Heart left ventricle (tissue), 16 donors: Measurements from ENCODE around the gene RNF14. TPM values are rescaled to one million over a fixed set of nuclear protein-coding genes. Genes with fewer than 3 reads are reported as not detected.

Experiments
- ATAC-seq, 4 donors: fragments of 200-7000 bp; cut with Tn5 transposase; one replicate each; pipeline ENCODE4 v1.9.1; 2020 to 2022; ENCODE audit warnings: moderate library complexity in 4 of 4, mild to moderate bottlenecking in 3 of 4, moderate number of reproducible peaks in 1 of 4
- DNase-seq, 5 donors: peaks; one replicate each; pipeline ENCODE4 v3.0.0-alpha.2; 2020
- H3K27ac ChIP-seq, 12 donors: fragments of 200-600 bp; sonication (generic) in 4 of 12; one replicate each; pipeline versions ENCODE4 v1.5.0 to v1.8.0; 2016 to 2022; ENCODE audit warnings: mild to moderate bottlenecking in 2 of 12
- H3K27me3 ChIP-seq, 9 donors: fragments of 200-600 bp; sonication (generic) in 2 of 9; one replicate each; pipeline versions ENCODE4 v1.5.1 to v1.8.0; 2016 to 2022; ENCODE audit warnings: mild to moderate bottlenecking in 3 of 9
- H3K36me3 ChIP-seq, 9 donors: fragments of 200-600 bp; sonication (generic) in 2 of 9; one replicate each; pipeline versions ENCODE4 v1.5.0 to v1.8.0; 2018 to 2022; ENCODE audit warnings: mild to moderate bottlenecking in 2 of 9
- H3K4me1 ChIP-seq, 12 donors: fragments of 200-600 bp; sonication (generic) in 4 of 12; one replicate each; pipeline versions ENCODE4 v1.5.0 to v1.8.0; 2016 to 2022; ENCODE audit warnings: mild to moderate bottlenecking in 3 of 12
- H3K4me3 ChIP-seq, 12 donors: fragments of 200-600 bp; sonication (generic) in 4 of 12; one replicate each; pipeline versions ENCODE4 v1.5.0 to v1.8.0; 2017 to 2022; ENCODE audit warnings: mild to moderate bottlenecking in 9 of 12, moderate library complexity in 4 of 12
- H3K9me3 ChIP-seq, 12 donors: fragments of 200-600 bp; sonication (generic) in 4 of 12; one replicate each; pipeline versions ENCODE4 v1.5.0 to v1.8.0; 2016 to 2022; ENCODE audit warnings: mild to moderate bottlenecking in 1 of 12
- CTCF ChIP-seq, 12 donors: fragments of 200-600 bp; sonication (generic) in 4 of 12; IDR thresholded peaks; one replicate each; pipeline versions ENCODE4 v1.5.0 to v1.8.0; 2018 to 2022; ENCODE audit warnings: antibody characterized with exemption in 12 of 12, mild to moderate bottlenecking in 5 of 12
- POLR2A ChIP-seq, 2 donors: fragments of 450-650 bp; IDR thresholded peaks; one replicate each; pipeline ENCODE4 v1.6.1; 2017; ENCODE audit warnings: antibody characterized with exemption in 2 of 2, mild to moderate bottlenecking in 2 of 2, moderate library complexity in 2 of 2
- WGBS, 4 donors: extraction: QIAGEN DNeasy Blood & Tissue Kit in 2 of 4; methylation state at CpG; one replicate each; pipeline versions ENCODE4 v1.1.5 to v1.1.7; 2013 to 2018; 5-methylcytosine and 5-hydroxymethylcytosine counted together
- intact Hi-C, 10 donors: fragments of 100-400 bp; cut with DNase I; formaldehyde crosslinking; loops; one replicate each; pipeline versions ENCODE4 v1.11.1 to v1.14.2; 2022
- polyA plus RNA-seq, 2 donors: library from polyadenylated mRNA; stranded (reverse); fragments of 200-250 nt; gene quantifications; one replicate each; pipeline ENCODE4 v1.2.3, GENCODE V29; 2013
- total RNA-seq, 9 donors: library from RNA; depleted of rRNA in 2 of 9; stranded (reverse); fragments of >200 nt in 2 of 9; fragmentation: NEBNext Ultra II Directional in 3 of 9; extraction: Animal tissue kit (Norgen Biotek cat#: 25700) in 3 of 9; gene quantifications; one replicate each; pipeline versions ENCODE4 v1.1.0 to v1.2.4, GENCODE V29; 2016 to 2023
- donor health status: ischemic (EF 13 %, LVEDD 7.1; RV severe dilation, severe dysfunction).
- donor health status: healthy with polysubstance abuse.
- donor health status: DM: no; HTN: yes; CAD: no.
- donor health status: DM: no; HTN: no; CAD: no.
- donor health status: ischemic (EF 25% LVEDD 6.9; RV normal size, moderate dysfunction).
- donor health status: ischemic (EF 25% LVEDD 5.7; RV mildly dilated, moderate dysfunction).
- donor health status: healthy.
- donor health status: DM: yes; HTN: yes; CAD: no.
- donor health status: ischemic (EF 35%, LVEDD 5.7; RV mildly dilated, moderate dysfunction).
- donor health status: nonischemic (EF 11% LVEDD 7.7; RV severe dilation, severe dysfunction).
- donor health status: DM: yes; HTN: yes; CAD: no.
- donor health status: PGD.
- donor health status: ischemic (EF 29% LVEDD 5.4; RV normal size, mild dysfunction).
- donor health status: nonischemic (EF 23%, LVEDD 6.1; RV moderate dilation, normal function).

Gene RNF14
- total and polyA plus RNA-seq, 11 donors, result 21.3 to 131 (median 103) TPM

GRCh38 chr5:141948812-141949211, 20.1 kb upstream of the RNF14 start:
- no peak overlapping the region for H3K4me3 ChIP-seq
- WGBS, 4 donors, result 81 to 89% (median 87%) methylated on average over 2 of the region's 2 CpGs
- no peak for ATAC-seq
- intact Hi-C loops, result no loop called here
- H3K9me3 ChIP-seq, result no peaks in the 10 kb centered on the region
- no peaks in the 10 kb centered on the region for H3K27me3 ChIP-seq
- TF ChIP-seq POLR2A (IDR thresholded peaks at IDR 0.05), result no peak
- no peak for TF ChIP-seq CTCF (IDR thresholded peaks at IDR 0.05)
- H3K4me1 ChIP-seq, result peaks cover 3 to 72% (median 34%) of the 10 kb centered on the region in 12 donors
- peaks cover 0 to 47% (median 17%) of the 10 kb centered on the region in 9 donors for H3K36me3 ChIP-seq
- no peak overlapping the region for H3K27ac ChIP-seq
- no peak for DNase-seq

- Histone ChIP-seq H3K9me3 (no peaks in the 10 kb centered on the region), H3K4me1 (peaks cover 3 to 70% (median 34%) of the 10 kb centered on the region in 12 donors), H3K36me3 (peaks cover 0 to 47% (median 17%) of the 10 kb centered on the region in 9 donors), H3K4me3 (no peak overlapping the region), H3K27me3 (no peaks in the 10 kb centered on the region), H3K27ac (no peak overlapping the region)
- intact Hi-C loops, result no loop called here
- no peak for DNase-seq
- ATAC-seq, result no peak
- 81 to 90% (median 85%) methylated on average over 2 of the region's 2 CpGs for WGBS, 4 donors
- TF ChIP-seq CTCF (IDR thresholded peaks at IDR 0.05) (no peak), POLR2A (IDR thresholded peaks at IDR 0.05) (no peak)
Measured at GRCh38 chr5:141949511-141949910, 19.4 kb upstream of the RNF14 start.

GRCh38 chr5:141950207-141951005, 18.5 kb upstream of the RNF14 start:
- intact Hi-C loops, result no loop called here
- WGBS, 4 donors, result 82 to 94% (median 92%) methylated on average over 3 of the region's 3 CpGs
- Histone ChIP-seq H3K27me3 (no peaks in the 10 kb centered on the region), H3K4me1 (peaks cover 3 to 72% (median 33%) of the 10 kb centered on the region in 12 donors), H3K36me3 (peaks cover 0 to 45% (median 17%) of the 10 kb centered on the region in 9 donors), H3K9me3 (no peaks in the 10 kb centered on the region), H3K27ac (peak overlapping the region in 6 of 12 donors; percentile 3 to 85 (median 66)), H3K4me3 (no peak overlapping the region)
- TF ChIP-seq POLR2A (IDR thresholded peaks at IDR 0.05), result no peak
- no peak for TF ChIP-seq CTCF (IDR thresholded peaks at IDR 0.05)
- no peak for ATAC-seq
- no peak for DNase-seq

GRCh38 chr5:141951332-141951781, 17.5 kb upstream of the RNF14 start:
- peak overlapping the region in 8 of 12 donors; percentile 1 to 63 (median 54) for H3K4me3 ChIP-seq
- no peaks in the 10 kb centered on the region for H3K27me3 ChIP-seq
- no peaks in the 10 kb centered on the region for H3K9me3 ChIP-seq
- ATAC-seq (peak in 3 of 4 donors; percentile 19 to 68 (median 39)), DNase-seq (peak in 3 of 5 donors; percentile 42 to 47 (median 46))
- peak overlapping the region in 10 of 12 donors; percentile 19 to 85 (median 58) for H3K27ac ChIP-seq
- H3K36me3 ChIP-seq, result peaks cover 0 to 43% (median 17%) of the 10 kb centered on the region in 9 donors
- peaks cover 0 to 69% (median 23%) of the 10 kb centered on the region in 12 donors for H3K4me1 ChIP-seq
- WGBS, 4 donors, result 17 to 42% (median 26%) methylated on average over 8 to 9 of the region's 9 CpGs
- intact Hi-C loops, result no loop called here
- TF ChIP-seq POLR2A (IDR thresholded peaks at IDR 0.05) (no peak), CTCF (IDR thresholded peaks at IDR 0.05) (peak in 11 of 12 donors; percentile 11 to 42 (median 33))
